Thymus (tissue), 11 donors: ENCODE results near the gene OR9A4. TPM values are rescaled to one million over a fixed set of nuclear protein-coding genes. Genes with fewer than 3 reads are reported as not detected.

Source experiments
- DNase-seq, 9 donors: peaks; one replicate each; pipeline ENCODE4 v3.0.0-alpha.2; 2013; ENCODE audit warnings: low spot score in 9 of 9, low read depth in 6 of 9, missing footprints in 1 of 9
- H3K27ac ChIP-seq, 2 donors: one replicate each; pipeline ENCODE4 v1.5.1; 2013; ENCODE audit warnings: control low read depth in 1 of 2, low read depth in 1 of 2, low read length in 1 of 2, mild to moderate bottlenecking in 1 of 2, moderate library complexity in 1 of 2
- H3K27me3 ChIP-seq, 2 donors: one replicate each; pipeline ENCODE4 v1.5.1; 2013; ENCODE audit warnings: low read length in 1 of 2; ENCODE audit not compliant: control insufficient read depth in 2 of 2, insufficient read depth in 1 of 2
- H3K36me3 ChIP-seq, 2 donors: one replicate each; pipeline ENCODE4 v1.5.1; 2013; ENCODE audit warnings: low read length in 1 of 2, mild to moderate bottlenecking in 1 of 2, moderate library complexity in 1 of 2; ENCODE audit not compliant: control insufficient read depth in 2 of 2, insufficient read depth in 2 of 2
- H3K4me1 ChIP-seq, 2 donors: one replicate each; pipeline ENCODE4 v1.5.1; 2013; ENCODE audit warnings: low read length in 2 of 2; ENCODE audit not compliant: control insufficient read depth in 2 of 2, insufficient read depth in 2 of 2
- H3K4me3 ChIP-seq, 2 donors: one replicate each; pipeline ENCODE4 v1.5.1; 2013; ENCODE audit warnings: low read length in 2 of 2, control low read depth in 1 of 2, mild to moderate bottlenecking in 1 of 2
- H3K9me3 ChIP-seq, 2 donors: one replicate each; pipeline ENCODE4 v1.5.1; 2013; ENCODE audit warnings: low read length in 1 of 2, mild to moderate bottlenecking in 1 of 2; ENCODE audit not compliant: control insufficient read depth in 2 of 2, insufficient read depth in 1 of 2
- WGBS: extraction: QIAGEN DNeasy Blood & Tissue Kit; methylation state at CpG from one replicate; pipeline ENCODE4 v1.1.7; 2013; 5-methylcytosine and 5-hydroxymethylcytosine counted together
- polyA plus RNA-seq: library from polyadenylated mRNA; stranded (reverse); fragments of 200-250 nt; gene quantifications from one replicate; pipeline ENCODE4 v1.2.3, GENCODE V29; 2013
- total RNA-seq: library from RNA; stranded (reverse); fragments of 120-200 nt; gene quantifications from one replicate; pipeline ENCODE4 v1.2.4, GENCODE V29; 2013
- donor health status: healthy.

The OR9A4 gene
- total and polyA plus RNA-seq, 2 donors = not detected

- 95% methylated on average over 1 of the region's 1 CpG for WGBS
- H3K36me3 ChIP-seq = no peaks in the 10 kb centered on the region
These were observed 36.3 kb downstream of the OR9A4 start for GRCh38 chr7:141952461-141952860.

GRCh38 chr7:141954334-141954733 lies 38.1 kb downstream of the OR9A4 start:
- H3K9me3 ChIP-seq = no peaks in the 10 kb centered on the region
- DNase-seq = no peak
- H3K36me3 ChIP-seq = no peaks in the 10 kb centered on the region
- H3K4me1 ChIP-seq = no peaks in the 10 kb centered on the region
- H3K4me3 ChIP-seq = no peak overlapping the region
- no peak overlapping the region for H3K27ac ChIP-seq
- no peaks in the 10 kb centered on the region for H3K27me3 ChIP-seq
- 97% methylated on average over 1 of the region's 1 CpG for WGBS

More at GRCh38 chr7:141952461-141952860, 36.3 kb downstream of the OR9A4 start:
- Histone ChIP-seq H3K4me3 (no peak overlapping the region), H3K9me3 (no peaks in the 10 kb centered on the region), H3K27me3 (no peaks in the 10 kb centered on the region), H3K27ac (no peak overlapping the region), H3K4me1 (no peaks in the 10 kb centered on the region)
- no peak for DNase-seq

- Histone ChIP-seq H3K4me3 (no peak overlapping the region), H3K4me1 (no peaks in the 10 kb centered on the region), H3K9me3 (no peaks in the 10 kb centered on the region), H3K27ac (no peak overlapping the region), H3K36me3 (no peaks in the 10 kb centered on the region), H3K27me3 (no peaks in the 10 kb centered on the region)
- 9% methylated on average over 3 of the region's 3 CpGs for WGBS
- no peak for DNase-seq
These were observed 39.9 kb downstream of the OR9A4 start for GRCh38 chr7:141956084-141956483.

- Histone ChIP-seq H3K27ac (no peak overlapping the region), H3K36me3 (no peaks in the 10 kb centered on the region), H3K9me3 (no peaks in the 10 kb centered on the region), H3K4me1 (no peaks in the 10 kb centered on the region), H3K4me3 (no peak overlapping the region), H3K27me3 (no peaks in the 10 kb centered on the region)
- no peak for DNase-seq
- WGBS = 91% methylated on average over 3 of the region's 3 CpGs
These were observed 44.7 kb downstream of the OR9A4 start for GRCh38 chr7:141960687-141961422.

Other genes starting within 250 kb of the OR9A4 start
- 16.1 TPM for gene DENND11, start 214.2 kb upstream of the OR9A4 start, total RNA-seq
- 9.2 TPM for gene DENND11, start 214.2 kb upstream of the OR9A4 start, polyA plus RNA-seq
- 0.05 TPM for gene WEE2, start 208.0 kb upstream of the OR9A4 start, total RNA-seq
- 0.05 TPM for gene WEE2, start 208.0 kb upstream of the OR9A4 start, polyA plus RNA-seq
- 233 TPM for gene SSBP1, start 178.0 kb upstream of the OR9A4 start, total RNA-seq
- 191 TPM for gene SSBP1, start 178.0 kb upstream of the OR9A4 start, polyA plus RNA-seq
- gene TAS2R3, start 152.3 kb upstream of the OR9A4 start, total RNA-seq = 0.52 TPM
- gene TAS2R3, start 152.3 kb upstream of the OR9A4 start, polyA plus RNA-seq = not detected
- gene TAS2R4, start 139.7 kb upstream of the OR9A4 start, total RNA-seq = 0.38 TPM
- 0.41 TPM for gene TAS2R4, start 139.7 kb upstream of the OR9A4 start, polyA plus RNA-seq
- gene TAS2R5, start 126.2 kb upstream of the OR9A4 start, total RNA-seq = 0.57 TPM
- 1.6 TPM for gene TAS2R5, start 126.2 kb upstream of the OR9A4 start, polyA plus RNA-seq
- 0.47 TPM for gene PRSS37, start 74.9 kb upstream of the OR9A4 start, total RNA-seq
- 2.6 TPM for gene PRSS37, start 74.9 kb upstream of the OR9A4 start, polyA plus RNA-seq
- gene CLEC5A, start 30.6 kb downstream of the OR9A4 start, total RNA-seq = 0.57 TPM
- gene CLEC5A, start 30.6 kb downstream of the OR9A4 start, polyA plus RNA-seq = 0.46 TPM
- not detected for gene TAS2R38, start 57.4 kb downstream of the OR9A4 start, total RNA-seq
- gene TAS2R38, start 57.4 kb downstream of the OR9A4 start, polyA plus RNA-seq = 0.05 TPM
- gene MGAM, start 79.5 kb downstream of the OR9A4 start, total RNA-seq = 0.33 TPM
- gene MGAM, start 79.5 kb downstream of the OR9A4 start, polyA plus RNA-seq = 0.34 TPM
- 0.09 TPM for gene MGAM2, start 195.3 kb downstream of the OR9A4 start, total RNA-seq
- gene MGAM2, start 195.3 kb downstream of the OR9A4 start, polyA plus RNA-seq = 0.02 TPM